GM12878 (cell line): ENCODE results near the gene NKX2-3. TPM values are rescaled to one million over a fixed set of nuclear protein-coding genes. Genes with fewer than 3 reads are reported as not detected.

Source experiments
- ATAC-seq: fragments of 200-7000 bp; cut with Tn5 transposase; 3 replicates; pipeline ENCODE4 v1.9.1; 2020; ENCODE audit warnings: mild to moderate bottlenecking, moderate library complexity
- BruUV-seq: library from RNA; stranded (reverse); fragments of 400-500 nt; replicated peaks from 2 replicates; lab custom pipeline; 2021; lab: Mats Ljungman, UMichigan
- CTCF ChIA-PET: fragments of 300-600 bp; sonication (Branson Sonifier 250); formaldehyde crosslinking; extraction: SDS; loops from one replicate; lab custom pipeline; 2021; ENCODE audit warnings: inconsistent platforms; lab: Yijun Ruan, JAX
- POLR2A ChIA-PET: fragments of 350-600 bp; formaldehyde crosslinking; extraction: SDS; loops from one replicate; lab custom pipeline; 2021; ENCODE audit warnings: inconsistent platforms; lab: Charles Lee
- RAD21 ChIA-PET: fragments of 300-600 bp; sonication (Branson Sonifier 250); formaldehyde crosslinking; loops from one replicate; lab custom pipeline; 2023; ENCODE audit warnings: antibody characterized with exemption; ENCODE audit not compliant: unreplicated experiment; lab: Charles Lee
- SMC1A ChIA-PET: fragments of 300-600 bp; sonication (Branson Sonifier 250); formaldehyde crosslinking; loops from one replicate; lab custom pipeline; 2023; ENCODE audit not compliant: unreplicated experiment, uncharacterized antibody; lab: Charles Lee
- DNase-seq: peaks from one replicate; pipeline ENCODE4 v3.0.0-alpha.2; 2011; ENCODE audit warnings: low read depth, low spot score
- FAIRE-seq: peaks from 3 replicates; lab custom pipeline; 2011; peaks lifted over from hg19 to GRCh38; lab: Jason Lieb, UNC
- H2AFZ ChIP-seq: 2 replicates; pipeline ENCODE4 v1.6.0; 2011; ENCODE audit warnings: low read depth, low read length, control low read depth; ENCODE audit not compliant: control insufficient read depth
- H3K27ac ChIP-seq: 2 replicates; pipeline ENCODE4 v1.5.1; 2011; ENCODE audit warnings: control low read depth; ENCODE audit not compliant: control insufficient read depth, insufficient read depth
- H3K27me3 ChIP-seq, 2 experiments: replicated peaks in 1 of 2; 2 replicates each; pipeline versions ENCODE4 v1.6.0 to v1.6.1; 2011; ENCODE audit warnings: low read length in 1 of 2; ENCODE audit not compliant: control insufficient read depth in 2 of 2, insufficient read depth in 2 of 2
- H3K36me3 ChIP-seq, 2 experiments: 2 replicates each; pipeline ENCODE4 v1.5.1; 2011; ENCODE audit warnings: low read length in 1 of 2; ENCODE audit not compliant: control insufficient read depth in 2 of 2, insufficient read depth in 2 of 2
- H3K4me1 ChIP-seq: 2 replicates; pipeline ENCODE4 v1.6.1; 2011; ENCODE audit warnings: mild to moderate bottlenecking, low read length, moderate library complexity, mixed read lengths; ENCODE audit not compliant: control insufficient read depth, insufficient read depth
- H3K4me2 ChIP-seq: 2 replicates; pipeline ENCODE4 v1.6.0; 2011; ENCODE audit warnings: control low read depth; ENCODE audit not compliant: control insufficient read depth, insufficient read depth
- H3K4me3 ChIP-seq: fragments of 200-600 bp; sonication (generic); 2 replicates; pipeline ENCODE4 v1.5.1; 2016
- H3K79me2 ChIP-seq: 2 replicates; pipeline ENCODE4 v1.6.0; 2011; ENCODE audit warnings: low read length; ENCODE audit not compliant: control insufficient read depth, insufficient read depth
- H3K9ac ChIP-seq: 2 replicates; pipeline ENCODE4 v1.8.0; 2011; ENCODE audit warnings: low read length, control low read depth, mixed read lengths; ENCODE audit not compliant: control insufficient read depth, insufficient read depth
- H3K9me3 ChIP-seq: replicated peaks from 3 replicates; pipeline ENCODE4 v1.5.1; 2011; ENCODE audit warnings: mild to moderate bottlenecking, low read length; ENCODE audit not compliant: control insufficient read depth, insufficient read depth
- H4K20me1 ChIP-seq: 2 replicates; pipeline ENCODE4 v1.6.0; 2011; ENCODE audit not compliant: control insufficient read depth, insufficient read depth
- CHD1 ChIP-seq: IDR thresholded peaks from 2 replicates; pipeline ENCODE4 v1.6.1; 2012; ENCODE audit warnings: low read depth, low read length, improper control_type of control experiment
- KLF5 ChIP-seq: fragments of 450-650 bp; IDR thresholded peaks from 2 replicates; pipeline ENCODE4 v1.6.1; 2014; ENCODE audit warnings: mild to moderate bottlenecking; ENCODE audit not compliant: partially characterized antibody
- MAX ChIP-seq: IDR thresholded peaks from 2 replicates; pipeline ENCODE4 v1.6.1; 2012; ENCODE audit warnings: low read depth, low read length, improper control_type of control experiment
- MTA2 ChIP-seq: fragments of 450-650 bp; IDR thresholded peaks from 2 replicates; pipeline ENCODE4 v1.6.1; 2016; ENCODE audit warnings: low read depth, mild to moderate bottlenecking, moderate library complexity
- NFYA ChIP-seq: IDR thresholded peaks from 2 replicates; pipeline ENCODE4 v1.6.1; 2011; ENCODE audit warnings: low read depth, mild to moderate bottlenecking, low read length, improper control_type of control experiment, borderline replicate concordance
- NFYB ChIP-seq: IDR thresholded peaks from 2 replicates; pipeline ENCODE4 v1.6.1; 2011; ENCODE audit warnings: low read depth, mild to moderate bottlenecking, low read length, improper control_type of control experiment, moderate library complexity; ENCODE audit not compliant: insufficient read depth
- POLR2A ChIP-seq: IDR thresholded peaks from 2 replicates; pipeline ENCODE4 v1.6.1; 2011; ENCODE audit warnings: low read depth, mild to moderate bottlenecking, low read length
- RAD51 ChIP-seq: fragments of 450-650 bp; IDR thresholded peaks from 2 replicates; pipeline ENCODE4 v1.6.1; 2016; ENCODE audit warnings: moderate library complexity, mild to moderate bottlenecking, inconsistent platforms
- SMAD1 ChIP-seq: fragments of 450-650 bp; IDR thresholded peaks from 2 replicates; pipeline ENCODE4 v1.6.1; 2018; ENCODE audit warnings: mild to moderate bottlenecking, low read depth; ENCODE audit not compliant: partially characterized antibody
- SMAD5 ChIP-seq: IDR thresholded peaks from 2 replicates; pipeline ENCODE4 v1.6.1; 2016; ENCODE audit warnings: antibody characterized with exemption, low read depth
- TCF12 ChIP-seq: IDR thresholded peaks from 2 replicates; pipeline ENCODE4 v1.6.1; 2011; ENCODE audit warnings: low read depth, mild to moderate bottlenecking, low read length
- ZNF687 ChIP-seq: fragments of 450-650 bp; IDR thresholded peaks from 2 replicates; pipeline ENCODE4 v1.6.1; 2017; ENCODE audit warnings: mild to moderate bottlenecking, moderate library complexity
- WGBS: methylation state at CpG from one replicate; pipeline ENCODE4 v1.1.6; 2016; ENCODE audit warnings: low lambda C conversion rate; ENCODE audit not compliant: insufficient replicate concordance, insufficient coverage; ENCODE audit errors: missing lambda C conversion rate; 5-methylcytosine and 5-hydroxymethylcytosine counted together
- in situ Hi-C: fragments of 300-500 bp; cut with MboI; formaldehyde crosslinking; loops from 9 replicates; pipeline ENCODE4 v1.14.3; 2018; ENCODE audit warnings: mixed read lengths
- intact Hi-C: fragments of 100-400 bp; cut with micrococcal nuclease; formaldehyde crosslinking; loops from one replicate; pipeline ENCODE4 v1.14.2; 2022; ENCODE audit not compliant: unreplicated experiment
- polyA plus RNA-seq, 11 experiments: library from polyadenylated mRNA; depleted of rRNA in 4 of 11; unstranded in 6 of 11; stranded (reverse) in 5 of 11; fragments of >200 nt; fragmentation: Nextera tagmentation in 4 of 11; fragmentation: Illumina TruSeq in 1 of 11; extraction: Ambion mirVana in 4 of 11; extraction: Trizol in 1 of 11; gene quantifications; 1 replicate in 1 of 11; 2 replicates in 10 of 11; pipeline versions ENCODE4 v1.2.1 to v1.2.3, GENCODE V29; 2011 to 2016; ENCODE audit warnings: inconsistent platforms in 2 of 11, missing spikeins in 2 of 11, low read depth in 1 of 11
- total RNA-seq, 4 experiments: library from RNA; depleted of rRNA in 3 of 4; stranded (reverse); fragments of >200 nt in 3 of 4; fragmentation: Illumina TruSeq in 1 of 4; extraction: Trizol in 1 of 4; gene quantifications; 2 replicates each; pipeline versions ENCODE4 v1.2.1 to v1.2.3, GENCODE V29; 2013 to 2021

Gene NKX2-3
- total and polyA plus RNA-seq, 10 of the 15 experiments (the other 5 are each of a cell fraction or from before 2014, with no cell fraction given), result not detected

GRCh38 chr10:99539820-99540219, 7.1 kb downstream of the NKX2-3 start:
- Histone ChIP-seq H3K4me2 (no peak overlapping the region), H4K20me1 (no peaks in the 10 kb centered on the region), H3K79me2 (no peaks in the 10 kb centered on the region), H3K27me3 (peaks cover 13 to 22% of the 10 kb centered on the region in 2 experiments), H3K4me3 (no peak overlapping the region), H2AFZ (no peak overlapping the region), H3K9me3 (no peaks in the 10 kb centered on the region), H3K9ac (no peak overlapping the region), H3K27ac (no peak overlapping the region), H3K36me3 (no peaks in the 10 kb centered on the region), H3K4me1 (no peaks in the 10 kb centered on the region; the same call in 1 of the 2 replicates)
- SMC1A ChIA-PET, result no interaction called here
- POLR2A ChIA-PET, result no interaction called here
- WGBS, result 0% methylated on average over 1 of the region's 1 CpG
- intact Hi-C loops (no loop called here), in situ Hi-C loops (no loop called here)
- RAD21 ChIA-PET, result no interaction called here
- CTCF ChIA-PET, result no interaction called here
- FAIRE-seq (no peak), ATAC-seq (no peak), DNase-seq (no peak)
- BruUV-seq, result no TSS peak
- TF ChIP-seq MTA2, result no peak
- no peak for TF ChIP-seq RAD51
- no peak for TF ChIP-seq NFYB
- no peak for TF ChIP-seq CHD1
- no peak for TF ChIP-seq SMAD1
- no peak for TF ChIP-seq KLF5
- no peak for TF ChIP-seq POLR2A
- TF ChIP-seq ZNF687, result no peak
- no peak for TF ChIP-seq NFYA
- no peak for TF ChIP-seq SMAD5
- TF ChIP-seq MAX, result no peak
- TF ChIP-seq TCF12, result no peak
